IMR-90 (cell line): Measurements from ENCODE around the gene SATB2. TPM values are rescaled to one million over a fixed set of nuclear protein-coding genes. Genes with fewer than 3 reads are reported as not detected.
A peak's percentile ranks its signal among the peaks of the same experiment; 100 is the strongest.

Experiments
- ATAC-seq: fragments of 200-7000 bp; cut with Tn5 transposase; 2 replicates; pipeline ENCODE4 v1.9.1; 2020; ENCODE audit warnings: low read depth, mild to moderate bottlenecking, moderate library complexity
- BruUV-seq: library from RNA; stranded (reverse); fragments of 400-500 nt; replicated peaks from 2 replicates; lab custom pipeline; 2021; lab: Mats Ljungman, UMichigan
- CTCF ChIA-PET: fragments of 300-600 bp; formaldehyde crosslinking; extraction: SDS; loops from one replicate; lab custom pipeline; 2021; ENCODE audit warnings: antibody characterized with exemption; lab: Yijun Ruan, JAX
- POLR2A ChIA-PET: fragments of 300-600 bp; sonication (Branson Sonifier 250); formaldehyde crosslinking; loops from one replicate; lab custom pipeline; 2022; ENCODE audit warnings: antibody characterized with exemption; ENCODE audit not compliant: unreplicated experiment; lab: Charles Lee
- DNase-seq: peaks from one replicate; pipeline ENCODE4 v3.0.0; 2013
- H2AFZ ChIP-seq: replicated peaks from 2 replicates; pipeline ENCODE3; 2013; ENCODE audit warnings: low read length, mild to moderate bottlenecking; ENCODE audit not compliant: poor library complexity
- H2AK5ac ChIP-seq: 2 replicates; pipeline ENCODE4 v1.6.1; 2013; ENCODE audit warnings: low read depth, low read length, inconsistent platforms
- H2AK9ac ChIP-seq: replicated peaks from 2 replicates; pipeline ENCODE3; 2013; ENCODE audit warnings: mild to moderate bottlenecking, low read depth, low read length, moderate library complexity; ENCODE audit not compliant: poor library complexity
- H2BK120ac ChIP-seq: 2 replicates; pipeline ENCODE4 v1.6.1; 2013; ENCODE audit warnings: low read depth, low read length, inconsistent platforms
- H2BK15ac ChIP-seq: 3 replicates; pipeline ENCODE4 v1.6.1; 2013; ENCODE audit warnings: low read depth, low read length, inconsistent platforms
- H2BK20ac ChIP-seq: 2 replicates; pipeline ENCODE4 v1.6.1; 2013; ENCODE audit warnings: low read depth, mild to moderate bottlenecking, inconsistent platforms, low read length, moderate library complexity
- H2BK5ac ChIP-seq: 2 replicates; pipeline ENCODE4 v1.6.1; 2013; ENCODE audit warnings: mild to moderate bottlenecking, low read depth, low read length, inconsistent platforms; ENCODE audit not compliant: poor library complexity, severe bottlenecking
- H3K14ac ChIP-seq: replicated peaks from 2 replicates; pipeline ENCODE4 v1.6.1; 2013; ENCODE audit warnings: low read depth, low read length, inconsistent platforms
- H3K18ac ChIP-seq: 2 replicates; pipeline ENCODE4 v1.6.1; 2013; ENCODE audit warnings: low read depth, low read length, control low read depth
- H3K23ac ChIP-seq: 2 replicates; pipeline ENCODE4 v1.6.1; 2013; ENCODE audit warnings: low read depth, low read length, inconsistent platforms
- H3K27ac ChIP-seq: 2 replicates; pipeline ENCODE4 v1.5.1; 2013; ENCODE audit warnings: mild to moderate bottlenecking, control low read depth, low read length; ENCODE audit not compliant: insufficient read depth
- H3K27me3 ChIP-seq: 2 replicates; pipeline ENCODE4 v1.6.1; 2013; ENCODE audit warnings: low read length; ENCODE audit not compliant: control insufficient read depth, insufficient read depth
- H3K36me3 ChIP-seq: 2 replicates; pipeline ENCODE4 v1.6.1; 2013; ENCODE audit warnings: low read length, mixed read lengths; ENCODE audit not compliant: control insufficient read depth, insufficient read depth
- H3K4ac ChIP-seq: 2 replicates; pipeline ENCODE4 v1.6.1; 2013; ENCODE audit warnings: low read depth, low read length, inconsistent platforms
- H3K4me1 ChIP-seq: 2 replicates; pipeline ENCODE4 v1.6.1; 2013; ENCODE audit warnings: low read length, mixed read lengths; ENCODE audit not compliant: control insufficient read depth, insufficient read depth
- H3K4me2 ChIP-seq: 2 replicates; pipeline ENCODE4 v1.6.1; 2013; ENCODE audit warnings: low read depth, mild to moderate bottlenecking, control low read depth, low read length, moderate library complexity
- H3K4me3 ChIP-seq: 2 replicates; pipeline ENCODE4 v1.5.1; 2013; ENCODE audit warnings: low read depth, mild to moderate bottlenecking, control low read depth, low read length, moderate library complexity; ENCODE audit not compliant: insufficient read depth
- H3K56ac ChIP-seq: 2 replicates; pipeline ENCODE4 v1.6.1; 2013; ENCODE audit warnings: low read length, inconsistent platforms; ENCODE audit not compliant: insufficient read depth; ENCODE audit errors: extremely low read depth
- H3K79me1 ChIP-seq, 2 experiments: 2 replicates each; pipeline ENCODE4 v1.6.1; 2013; ENCODE audit warnings: low read length in 2 of 2, inconsistent platforms in 1 of 2, low read depth in 1 of 2
- H3K9ac ChIP-seq: 2 replicates; pipeline ENCODE4 v1.6.1; 2013; ENCODE audit warnings: low read depth, low read length, control low read depth
- H3K9me1 ChIP-seq: 2 replicates; pipeline ENCODE4 v1.6.1; 2013; ENCODE audit warnings: low read length, inconsistent platforms; ENCODE audit not compliant: insufficient read depth
- H3K9me3 ChIP-seq: 2 replicates; pipeline ENCODE4 v1.6.1; 2013; ENCODE audit warnings: low read length; ENCODE audit not compliant: control insufficient read depth, insufficient read depth
- H4K20me1 ChIP-seq: 2 replicates; pipeline ENCODE4 v1.6.1; 2013; ENCODE audit warnings: low read length, inconsistent platforms; ENCODE audit not compliant: insufficient read depth
- H4K5ac ChIP-seq: 2 replicates; pipeline ENCODE4 v1.6.1; 2013; ENCODE audit warnings: mild to moderate bottlenecking, low read depth, low read length, control low read depth
- H4K8ac ChIP-seq, 2 experiments: 2 replicates each; pipeline ENCODE4 v1.6.1; 2013; ENCODE audit warnings: low read depth in 2 of 2, low read length in 2 of 2, control low read depth in 1 of 2, inconsistent platforms in 1 of 2
- H4K91ac ChIP-seq: 2 replicates; pipeline ENCODE4 v1.6.1; 2013; ENCODE audit warnings: low read depth, low read length, inconsistent platforms; ENCODE audit not compliant: insufficient read depth
- MAZ ChIP-seq: IDR thresholded peaks from 2 replicates; pipeline ENCODE4 v1.6.1; 2012; ENCODE audit warnings: low read depth, mild to moderate bottlenecking, low read length, improper control_type of control experiment, moderate library complexity, borderline replicate concordance
- POLR2A ChIP-seq: IDR thresholded peaks from 2 replicates; pipeline ENCODE4 v1.6.1; 2012; ENCODE audit warnings: mild to moderate bottlenecking, low read depth, low read length
- RAD21 ChIP-seq: IDR thresholded peaks from 2 replicates; pipeline ENCODE4 v1.6.1; 2012; ENCODE audit warnings: low read length, improper control_type of control experiment
- RFX5 ChIP-seq: IDR thresholded peaks from 2 replicates; pipeline ENCODE4 v1.8.0; 2012; ENCODE audit warnings: low read depth, mild to moderate bottlenecking, low read length, moderate library complexity
- WGBS, 2 experiments: methylation state at CpG; one replicate each; pipeline versions ENCODE4 v1.1.5 to v1.1.7; 2013; ENCODE audit warnings: missing lambda C conversion rate in 2 of 2; ENCODE audit not compliant: insufficient read length in 1 of 2; ENCODE audit errors: extremely low coverage in 2 of 2; 5-methylcytosine and 5-hydroxymethylcytosine counted together
- dilution Hi-C: fragments of 300-500 bp; cut with HindIII; formaldehyde crosslinking; loops from one replicate; pipeline ENCODE4 v1.14.3; 2018; ENCODE audit warnings: low sequenced_read_pairs; ENCODE audit not compliant: unreplicated experiment
- in situ Hi-C: fragments of 300-500 bp; cut with MboI; formaldehyde crosslinking; loops from 3 replicates; pipeline ENCODE4 v1.14.3; 2019; ENCODE audit warnings: low sequenced_read_pairs, inconsistent platforms, mixed read lengths
- intact Hi-C: fragments of 100-400 bp; cut with micrococcal nuclease; formaldehyde crosslinking; loops from 2 replicates; pipeline ENCODE4 v1.10.0; 2022
- polyA plus RNA-seq, 3 experiments: library from polyadenylated mRNA; depleted of rRNA; stranded (reverse); fragments of >200 nt; gene quantifications; 2 replicates each; pipeline ENCODE4 v1.2.3, GENCODE V29; 2012; ENCODE audit warnings: low replicate concordance in 1 of 3
- total RNA-seq: library from RNA; depleted of rRNA; stranded (reverse); fragments of >200 nt; gene quantifications from 2 replicates; pipeline ENCODE4 v1.2.3, GENCODE V29; 2012
- TF ChIP-seq, protein P1 (sequence below): conservative IDR thresholded peaks from 2 replicates; pipeline ENCODE4 v1.5.1; 2012; ENCODE audit warnings: mild to moderate bottlenecking, low read depth, low read length, improper control_type of control experiment

Gene SATB2
- total and polyA plus RNA-seq, 2 of the 4 experiments (the other 2 are of a cell fraction) = 6.2 to 8.4 TPM

DNA sequence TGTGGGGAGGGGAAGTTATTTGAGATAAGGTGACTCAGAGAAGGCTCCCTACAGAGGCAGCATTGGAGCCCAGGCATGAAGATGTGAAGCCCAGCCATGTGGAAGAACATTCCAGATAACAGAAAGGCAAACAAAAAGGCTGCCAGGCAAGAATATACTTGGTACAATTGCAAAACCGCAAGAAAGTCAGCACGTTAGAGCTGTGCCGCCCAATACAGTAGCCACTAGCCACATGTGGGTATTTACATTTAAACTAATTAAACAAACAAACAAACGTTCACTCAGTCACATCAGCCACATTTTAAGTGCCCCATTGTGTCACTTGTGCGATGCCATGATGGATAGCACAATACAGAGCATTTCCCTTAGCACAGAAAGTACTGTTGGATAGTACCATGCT lies 179.6 kb downstream of the SATB2 start:
- H2BK20ac ChIP-seq = no peak overlapping the region
- peak overlapping the region; percentile 32; the same call in 1 of the 2 replicates for H3K23ac ChIP-seq
- peak; percentile 61 for ATAC-seq
- peak; percentile 58 for DNase-seq
- H2BK15ac ChIP-seq = no peak overlapping the region
- H2AK5ac ChIP-seq = no peak overlapping the region; the same call in 1 of the 2 replicates
- H3K27ac ChIP-seq = no peak overlapping the region
- TF ChIP-seq POLR2A = no peak
- TF ChIP-seq MAZ = no peak
- TF ChIP-seq RAD21 = no peak
- TF ChIP-seq, protein P1, sequence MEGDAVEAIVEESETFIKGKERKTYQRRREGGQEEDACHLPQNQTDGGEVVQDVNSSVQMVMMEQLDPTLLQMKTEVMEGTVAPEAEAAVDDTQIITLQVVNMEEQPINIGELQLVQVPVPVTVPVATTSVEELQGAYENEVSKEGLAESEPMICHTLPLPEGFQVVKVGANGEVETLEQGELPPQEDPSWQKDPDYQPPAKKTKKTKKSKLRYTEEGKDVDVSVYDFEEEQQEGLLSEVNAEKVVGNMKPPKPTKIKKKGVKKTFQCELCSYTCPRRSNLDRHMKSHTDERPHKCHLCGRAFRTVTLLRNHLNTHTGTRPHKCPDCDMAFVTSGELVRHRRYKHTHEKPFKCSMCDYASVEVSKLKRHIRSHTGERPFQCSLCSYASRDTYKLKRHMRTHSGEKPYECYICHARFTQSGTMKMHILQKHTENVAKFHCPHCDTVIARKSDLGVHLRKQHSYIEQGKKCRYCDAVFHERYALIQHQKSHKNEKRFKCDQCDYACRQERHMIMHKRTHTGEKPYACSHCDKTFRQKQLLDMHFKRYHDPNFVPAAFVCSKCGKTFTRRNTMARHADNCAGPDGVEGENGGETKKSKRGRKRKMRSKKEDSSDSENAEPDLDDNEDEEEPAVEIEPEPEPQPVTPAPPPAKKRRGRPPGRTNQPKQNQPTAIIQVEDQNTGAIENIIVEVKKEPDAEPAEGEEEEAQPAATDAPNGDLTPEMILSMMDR = no peak
- no peak for TF ChIP-seq RFX5
- H3K4ac ChIP-seq = no peak overlapping the region
- H2BK5ac ChIP-seq = no peak overlapping the region
- intact Hi-C loops (no loop called here), dilution Hi-C loops (no loop called here), in situ Hi-C loops (no loop called here)
- no peaks in the 10 kb centered on the region; a peak in 1 of 4 replicates for H3K79me1 ChIP-seq
- no peaks in the 10 kb centered on the region for H3K9me3 ChIP-seq
- no peak overlapping the region for H2BK120ac ChIP-seq
- H3K56ac ChIP-seq = no peak overlapping the region
- H4K8ac ChIP-seq = no peak overlapping the region
- H3K27me3 ChIP-seq = no peaks in the 10 kb centered on the region
- ChIA-PET CTCF (no interaction called here), POLR2A (no interaction called here)
- no peak overlapping the region for H3K4me2 ChIP-seq
- H3K14ac ChIP-seq = no peak overlapping the region; the same call in 1 of the 2 replicates
- H2AFZ ChIP-seq = no peak overlapping the region
- H4K5ac ChIP-seq = no peak overlapping the region
- WGBS, 2 experiments = no CpG with 5 or more reads among the region's 5 CpGs
- H3K4me1 ChIP-seq = peaks cover 2% of the 10 kb centered on the region; the same call in 1 of the 2 replicates
- no peak overlapping the region for H3K18ac ChIP-seq
- no peaks in the 10 kb centered on the region for H4K20me1 ChIP-seq
- H3K9ac ChIP-seq = no peak overlapping the region
- no peak overlapping the region for H3K4me3 ChIP-seq
- no TSS peak for BruUV-seq
- 0 out of 2 replicates have a peak, but pooled peaks cover 4% of the 10 kb centered on the region for H3K9me1 ChIP-seq
- H4K91ac ChIP-seq = no peak overlapping the region
- no peaks in the 10 kb centered on the region for H3K36me3 ChIP-seq
- H2AK9ac ChIP-seq = no peak overlapping the region
